ENCODE measurements around the gene SEPHS1. TPM values are rescaled to one million over a fixed set of nuclear protein-coding genes. Genes with fewer than 3 reads are reported as not detected.
"Not testable (repeated sequence)": the region's sequence is repeated elsewhere in the genome, so short reads cannot be mapped to it uniquely, and the experiment has no call there.

The SEPHS1 gene
- total RNA-seq, 1 donor from 2014 or later: 56.5 TPM

DNA sequence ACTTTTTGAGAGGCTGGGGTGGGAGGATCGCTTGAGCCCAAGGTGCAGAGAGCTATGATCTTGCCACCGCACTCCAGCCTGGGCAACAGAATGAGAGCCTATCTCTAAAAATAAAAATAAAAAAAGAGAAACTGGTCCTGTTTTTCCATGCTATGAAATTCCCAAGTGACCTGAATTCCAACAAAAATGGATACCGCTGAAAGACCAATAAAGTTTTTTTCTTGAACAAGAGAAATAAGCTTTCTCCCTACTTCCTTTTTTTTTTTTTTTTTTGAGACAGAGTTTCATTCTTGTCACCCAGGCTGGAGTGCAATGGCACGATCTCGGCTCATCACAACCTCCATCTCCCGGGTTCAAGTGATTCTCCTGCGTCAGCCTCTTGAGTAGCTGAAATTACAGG lies 12.5 kb upstream of the SEPHS1 start:
- DNase-seq: no peak

DNA sequence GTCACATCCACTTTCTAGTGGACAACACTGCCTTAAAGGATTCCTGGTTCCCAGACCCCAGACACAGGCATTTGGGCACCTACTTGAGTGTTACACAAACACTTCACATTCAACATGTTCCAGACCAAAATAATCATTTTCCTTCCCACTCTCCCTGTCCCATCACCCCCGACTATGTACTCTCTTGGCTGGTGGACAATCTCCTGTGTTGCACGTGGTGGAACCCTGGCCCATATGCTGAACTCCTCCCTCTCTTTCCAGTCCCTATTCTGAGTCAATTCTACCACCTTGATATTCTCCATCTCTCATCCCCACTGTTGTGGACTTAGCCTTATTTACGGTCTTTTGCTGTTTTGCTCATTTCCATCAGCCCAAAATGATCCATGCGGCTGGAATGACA lies 8.3 kb upstream of the SEPHS1 start:
- DNase-seq: no peak

- DNase-seq: no peak
Observed at GRCh38 chr10:13354783-13355182, 6.7 kb upstream of the SEPHS1 start.

DNA sequence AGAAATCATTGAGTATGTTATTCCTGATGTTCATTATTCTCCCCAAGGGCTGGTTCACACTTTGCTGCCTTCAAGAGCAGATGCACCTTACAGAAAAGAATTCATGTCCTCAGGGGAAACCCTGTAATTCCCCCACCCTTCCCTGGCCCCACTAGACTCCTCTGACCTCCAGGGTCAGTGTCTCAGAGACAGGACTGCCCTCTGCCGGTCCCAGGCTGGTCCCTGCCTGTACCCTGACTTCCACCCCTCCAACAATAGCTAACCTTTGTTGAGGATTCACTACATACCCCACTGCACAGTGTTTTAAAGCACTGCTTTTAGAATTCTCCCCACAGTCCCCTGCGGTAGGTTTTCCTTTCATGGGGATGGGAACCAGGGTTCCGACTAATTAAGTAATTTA lies 4.4 kb upstream of the SEPHS1 start:
- no peak for DNase-seq

- no peak for DNase-seq
Observed at GRCh38 chr10:13351340-13351915, 3.3 kb upstream of the SEPHS1 start.

DNA sequence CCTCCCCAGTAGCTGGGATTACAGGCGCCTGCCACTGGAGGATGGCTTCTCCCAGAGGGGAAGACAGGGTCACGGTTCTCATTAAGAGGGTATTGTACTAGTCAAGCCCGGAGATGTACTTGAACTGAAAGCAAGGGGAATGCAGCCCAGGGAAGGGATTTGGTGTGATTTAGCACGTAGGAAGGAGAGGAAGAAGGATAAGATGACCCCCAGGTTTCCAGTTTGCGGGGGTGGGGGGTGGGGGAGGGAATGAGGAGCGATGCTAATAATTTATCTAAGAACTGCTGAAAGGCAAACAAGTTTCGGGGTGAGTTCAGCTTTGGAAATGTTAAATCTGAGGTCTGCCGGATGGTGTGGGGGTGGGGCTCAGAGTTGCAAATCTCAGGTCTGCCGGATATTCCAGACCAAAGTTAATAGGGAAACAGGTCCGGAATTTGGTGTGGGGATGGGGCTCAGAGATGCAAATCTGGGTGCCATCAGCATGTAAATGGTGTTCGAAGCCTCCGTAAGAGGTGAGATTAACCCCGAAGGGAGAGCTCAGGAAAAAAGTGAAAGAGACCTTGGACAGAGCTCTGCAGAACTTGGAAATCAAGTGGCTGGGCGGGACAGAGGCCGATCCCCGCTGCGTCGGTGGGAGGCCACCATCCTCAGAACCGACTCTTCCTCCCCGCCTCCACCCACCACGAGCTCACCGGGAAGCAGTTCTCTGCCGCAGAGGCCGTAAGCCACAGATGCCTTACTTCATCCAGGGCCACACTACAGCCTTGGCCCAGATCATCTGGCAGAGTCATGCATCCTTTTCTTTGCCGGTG lies 1.6 kb upstream of the SEPHS1 start:
- DNase-seq: peak; percentile 82

DNA sequence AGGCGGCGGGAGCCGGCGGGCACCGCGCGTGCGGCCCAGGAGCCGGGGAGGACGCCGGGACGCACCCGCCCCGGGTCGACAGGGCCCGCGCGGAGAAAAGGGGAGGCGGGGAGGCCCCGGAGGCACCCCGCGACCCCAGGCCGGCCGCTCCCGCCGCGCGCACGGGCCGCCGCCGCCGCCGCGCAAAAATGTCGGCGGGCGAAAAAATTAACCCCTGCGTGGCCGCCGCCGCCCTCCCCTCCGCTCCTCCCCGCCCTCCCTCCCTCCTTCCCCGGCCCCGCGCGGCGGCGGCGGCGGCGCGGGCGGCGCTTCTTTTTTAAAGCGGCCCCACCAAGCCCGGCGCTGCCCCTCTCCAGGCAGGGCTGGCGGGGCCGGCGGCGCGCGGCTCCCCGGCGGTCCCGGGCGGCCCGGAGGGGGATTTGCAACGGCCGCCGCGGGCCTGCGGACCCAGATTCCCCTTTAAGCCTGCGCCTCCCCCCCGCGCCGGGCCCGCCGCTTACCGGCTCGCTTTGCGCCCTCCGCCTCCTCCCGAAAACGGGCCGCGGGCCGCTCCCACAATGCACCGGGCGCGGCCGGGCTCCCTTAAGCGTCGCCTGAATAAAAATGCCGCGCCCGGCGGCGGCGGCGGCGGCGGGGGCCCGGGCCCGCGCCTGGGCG lies 465 bp downstream of the SEPHS1 start:
- DNase-seq: peak; percentile 93

GRCh38 chr10:13347043-13347499 lies 1.0 kb downstream of the SEPHS1 start:
- peak; percentile 54 for DNase-seq

- peak; percentile 83 for DNase-seq
Observed at GRCh38 chr10:13346283-13347042, 1.6 kb downstream of the SEPHS1 start.

DNA sequence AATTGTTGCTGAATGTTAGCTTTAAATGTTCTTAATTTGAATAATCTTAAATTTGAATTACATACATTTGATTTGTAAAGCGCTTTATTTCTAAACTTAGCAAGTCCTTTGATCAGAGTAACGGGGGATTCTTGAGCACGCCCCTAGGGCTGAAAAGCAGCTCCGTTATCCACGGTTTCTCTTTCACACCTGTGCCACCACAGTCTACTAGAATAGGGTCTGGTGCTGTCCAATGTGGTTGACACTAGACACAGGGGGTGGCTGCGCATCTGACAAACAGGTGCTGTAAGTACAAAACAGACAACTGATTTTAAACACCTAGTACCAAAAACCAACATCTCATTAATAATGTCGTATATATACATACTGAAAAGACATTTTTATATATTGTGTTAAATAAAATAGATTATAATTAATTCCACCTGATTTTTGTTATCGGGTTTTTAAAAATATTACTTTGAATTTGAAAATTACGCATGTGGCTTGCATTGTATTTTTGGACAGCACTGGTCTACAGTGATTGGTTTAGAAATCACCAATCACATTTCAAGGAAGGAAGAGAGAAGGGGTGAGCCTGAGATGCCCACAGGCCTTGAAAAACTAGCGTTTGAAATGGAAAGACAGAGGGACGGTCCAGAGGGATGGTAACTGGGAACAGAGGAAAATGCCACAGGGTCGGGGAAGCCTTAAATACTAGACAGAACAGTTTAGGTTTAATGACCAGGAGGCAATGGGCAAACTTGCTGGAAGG lies 7.3 kb downstream of the SEPHS1 start:
- no peak for DNase-seq

DNA sequence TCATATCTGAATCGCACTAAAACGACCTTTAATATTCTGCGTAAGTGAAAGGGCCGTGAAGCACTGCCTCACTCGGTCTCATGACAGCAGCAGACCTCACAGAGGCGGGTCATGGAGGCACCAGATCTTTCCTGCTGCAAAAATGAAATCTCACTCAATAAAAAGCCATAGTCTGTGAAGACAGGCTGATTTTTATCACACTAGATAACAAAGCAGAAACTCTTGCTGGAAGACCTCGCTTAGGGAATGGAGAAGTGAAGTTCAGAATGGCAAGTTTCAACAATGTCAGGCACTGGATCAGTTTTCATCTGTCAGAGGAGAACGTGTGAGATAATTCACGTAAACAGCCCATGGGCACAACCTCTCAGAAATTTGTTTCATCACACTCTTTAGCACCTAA lies 8.0 kb downstream of the SEPHS1 start:
- DNase-seq: no peak

- DNase-seq: peak; percentile 89
Observed at GRCh38 chr10:13338390-13339110, 9.5 kb downstream of the SEPHS1 start.

GRCh38 chr10:13337827-13338196 lies 10.3 kb downstream of the SEPHS1 start:
- DNase-seq: no peak

DNA sequence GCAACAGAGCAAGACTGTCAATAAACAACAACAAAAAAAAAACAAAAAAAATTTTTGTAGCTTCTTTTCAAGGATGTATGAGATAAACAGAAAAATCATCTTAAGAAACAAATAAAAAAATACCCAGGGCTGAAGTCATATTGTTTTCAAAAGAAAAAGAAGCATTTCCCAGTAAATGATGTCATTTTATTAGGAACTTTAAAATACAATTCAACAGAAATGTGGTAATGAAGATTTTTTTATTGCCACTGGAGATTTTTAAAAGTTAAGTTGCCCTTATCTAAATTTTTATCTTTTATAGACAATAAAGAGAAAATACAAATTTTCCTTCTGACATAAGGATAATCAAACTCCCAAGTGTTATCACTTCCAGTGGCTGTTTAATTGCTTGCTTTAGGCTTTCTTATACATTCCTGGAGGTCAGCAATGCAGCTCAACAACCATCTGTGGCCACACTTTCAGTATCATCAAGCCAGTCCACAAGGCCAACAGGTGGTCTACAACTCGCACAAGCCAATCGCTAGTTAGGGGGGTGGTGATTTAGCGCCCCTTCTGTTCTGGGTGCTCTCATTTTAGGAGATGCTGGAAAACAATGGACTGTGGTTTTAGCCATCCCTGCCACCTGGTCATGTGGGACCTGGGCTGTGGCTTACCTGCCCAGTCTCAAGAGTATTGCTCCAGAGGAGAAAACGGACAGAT lies 10.8 kb downstream of the SEPHS1 start:
- DNase-seq: no peak

DNA sequence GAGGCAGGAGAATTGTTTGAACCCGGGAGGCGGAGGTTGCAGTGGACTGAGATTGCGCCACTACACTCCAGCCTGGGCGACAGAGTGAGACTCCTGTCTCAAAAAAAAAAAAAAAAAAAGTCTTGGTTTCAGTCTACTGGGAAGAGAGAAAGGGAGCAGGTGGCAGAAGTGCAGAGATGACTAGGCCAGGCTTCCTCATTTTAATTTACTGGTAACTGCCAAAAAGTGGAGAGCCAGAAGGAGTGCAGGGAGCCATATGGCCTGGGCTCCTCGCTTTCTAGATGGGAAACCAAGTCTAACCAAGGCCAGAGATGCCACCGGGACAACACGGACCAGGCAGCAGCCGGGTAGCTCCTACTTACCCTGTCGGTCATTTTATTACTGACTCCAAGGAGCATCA lies 12.2 kb downstream of the SEPHS1 start:
- DNase-seq: no peak

DNA sequence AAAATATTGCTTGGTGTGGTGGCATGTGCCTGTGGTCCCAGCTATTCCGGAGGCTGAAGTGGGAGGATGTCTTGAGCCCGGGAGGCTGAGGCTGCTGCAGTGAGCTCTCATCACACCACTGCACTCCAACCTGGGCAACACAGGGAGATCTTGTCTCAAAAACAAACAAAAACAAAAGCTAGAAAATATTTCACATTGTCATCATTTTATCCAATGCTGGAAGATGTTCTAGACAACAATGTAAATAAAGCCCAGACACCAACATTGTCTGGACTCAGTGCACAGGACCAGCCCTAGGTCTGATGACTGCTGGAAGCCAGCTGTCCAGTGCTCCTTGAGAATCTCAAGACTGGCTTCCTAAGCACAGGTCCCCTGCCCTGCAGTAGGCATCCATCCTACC lies 13.5 kb downstream of the SEPHS1 start:
- DNase-seq: no peak

DNA sequence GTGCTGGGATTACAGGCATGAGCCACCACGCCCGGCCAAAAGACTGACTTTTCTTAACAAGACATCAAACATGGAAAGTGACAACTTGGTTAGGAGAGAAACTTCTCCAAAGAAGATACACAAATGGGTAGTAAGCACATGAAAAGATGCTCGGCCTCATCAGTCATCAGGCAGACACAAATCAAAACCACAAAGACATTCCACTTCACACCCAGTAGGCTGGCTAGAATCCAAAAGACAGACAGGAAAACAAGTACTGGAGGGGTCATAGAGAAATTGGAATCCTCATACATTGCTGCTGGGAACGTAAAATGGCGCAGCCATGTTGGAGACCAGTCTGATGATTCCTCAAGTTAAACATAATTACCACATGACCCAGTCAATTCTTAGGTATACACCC lies 16.4 kb downstream of the SEPHS1 start:
- DNase-seq: no peak

- not testable (repeated sequence) for DNase-seq
Observed at GRCh38 chr10:13330980-13331379, 17.1 kb downstream of the SEPHS1 start.

DNA sequence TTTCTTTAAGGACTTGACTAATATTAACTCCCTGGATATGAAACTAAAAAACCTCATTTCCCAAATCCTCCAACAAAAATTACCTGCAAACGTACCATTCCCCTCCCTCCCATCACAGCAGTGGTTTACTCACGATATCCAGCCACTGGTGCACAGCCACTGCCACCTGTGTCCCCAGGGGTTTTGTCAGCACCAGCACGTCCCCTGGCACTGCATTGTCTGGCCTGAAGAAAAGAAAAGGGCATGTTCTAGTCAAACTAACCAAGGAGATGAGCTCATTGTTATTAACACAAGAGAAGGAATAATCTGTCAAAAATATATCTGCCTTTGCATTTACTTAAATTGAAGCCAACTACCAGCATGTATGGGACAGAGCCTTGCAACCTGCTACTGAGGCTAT lies 18.5 kb downstream of the SEPHS1 start:
- no peak for DNase-seq

GRCh38 chr10:13328613-13329012 lies 19.5 kb downstream of the SEPHS1 start:
- DNase-seq: no peak

- DNase-seq: no peak
Observed at GRCh38 chr10:13328126-13328525, 20.0 kb downstream of the SEPHS1 start.
